Urothelium cell line (cell line): ENCODE data around the gene IDS.
"Not testable (repeated sequence)": the region's sequence is repeated elsewhere in the genome, so short reads cannot be mapped to it uniquely, and the experiment has no call there.

ENCODE experiments used
- DNase-seq: peaks from one replicate; pipeline ENCODE4 v3.0.0; 2011; ENCODE audit warnings: low spot score, mixed read lengths
- FAIRE-seq: peaks from 2 replicates; lab custom pipeline; 2011; peaks lifted over from hg19 to GRCh38; lab: Jason Lieb, UNC

The IDS gene

GRCh38 chrX:149502923-149503322 is 2.2 kb downstream of the IDS start:
- not testable (repeated sequence) for FAIRE-seq, DNase-seq

DNA sequence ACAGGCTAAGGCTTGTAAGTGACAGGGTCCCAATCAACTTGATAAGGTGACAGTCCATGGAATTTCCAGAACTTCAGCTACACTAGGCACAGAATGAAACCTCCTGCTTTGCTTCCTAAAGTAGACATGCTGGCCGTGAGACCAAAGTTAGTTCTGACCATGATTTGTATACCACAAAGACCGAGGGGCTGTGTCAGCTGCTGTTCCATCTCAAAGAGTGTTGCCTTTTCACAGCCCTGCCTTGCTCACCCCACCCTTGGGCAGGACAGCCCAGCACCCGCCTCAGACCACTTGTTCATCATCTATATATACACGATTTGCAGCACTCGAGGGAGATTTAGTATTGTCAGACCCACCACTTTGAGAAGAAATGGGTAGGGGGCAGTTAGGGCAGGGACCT is 5.3 kb downstream of the IDS start:
- no peak for FAIRE-seq
- DNase-seq: no peak

DNA sequence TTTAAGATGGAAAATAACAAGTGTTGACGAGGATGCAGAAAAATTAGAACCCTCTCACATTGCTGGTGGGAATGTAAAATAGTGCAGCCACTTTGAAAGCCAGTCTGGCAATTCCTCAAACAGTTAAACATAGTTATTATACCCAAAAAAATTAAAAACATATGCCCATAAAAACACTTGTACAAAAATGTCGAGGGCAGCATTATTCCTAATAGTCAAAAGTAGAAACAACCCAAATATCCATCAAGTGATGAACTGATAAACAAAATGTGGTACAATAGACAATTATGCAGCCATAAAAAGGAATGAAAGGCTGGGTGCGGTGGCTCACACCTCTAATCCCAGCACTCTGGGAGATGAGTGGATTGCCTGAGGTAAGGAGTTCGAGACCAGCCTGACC is 6.3 kb downstream of the IDS start:
- FAIRE-seq: no peak
- DNase-seq: no peak

DNA sequence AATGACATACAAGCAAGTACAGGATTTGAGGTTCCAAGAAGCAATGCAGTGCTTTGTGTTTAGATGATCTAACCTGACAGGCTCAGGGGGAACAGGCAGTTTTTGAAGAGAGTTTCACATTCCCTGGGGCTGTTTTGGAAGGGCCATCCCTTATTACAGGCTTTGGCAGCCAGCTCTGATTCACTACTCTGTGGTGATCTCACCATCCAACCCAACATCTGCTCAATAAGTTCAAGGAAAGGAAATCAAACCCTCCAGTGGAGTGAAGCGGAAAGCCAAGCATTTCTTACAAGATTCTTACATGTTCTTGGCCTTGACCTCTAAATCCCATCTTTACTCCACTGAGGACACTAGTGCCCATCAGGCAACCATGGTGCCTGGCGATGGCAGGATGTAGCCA is 7.5 kb downstream of the IDS start:
- FAIRE-seq: no peak
- DNase-seq: no peak

- DNase-seq: no peak
These were observed 8.1 kb downstream of the IDS start for GRCh38 chrX:149497054-149497453.

GRCh38 chrX:149495573-149496071 is 9.5 kb downstream of the IDS start:
- peak; percentile 57 for DNase-seq

More at GRCh38 chrX:149497054-149497453, 8.1 kb downstream of the IDS start:
- no peak for FAIRE-seq

DNA sequence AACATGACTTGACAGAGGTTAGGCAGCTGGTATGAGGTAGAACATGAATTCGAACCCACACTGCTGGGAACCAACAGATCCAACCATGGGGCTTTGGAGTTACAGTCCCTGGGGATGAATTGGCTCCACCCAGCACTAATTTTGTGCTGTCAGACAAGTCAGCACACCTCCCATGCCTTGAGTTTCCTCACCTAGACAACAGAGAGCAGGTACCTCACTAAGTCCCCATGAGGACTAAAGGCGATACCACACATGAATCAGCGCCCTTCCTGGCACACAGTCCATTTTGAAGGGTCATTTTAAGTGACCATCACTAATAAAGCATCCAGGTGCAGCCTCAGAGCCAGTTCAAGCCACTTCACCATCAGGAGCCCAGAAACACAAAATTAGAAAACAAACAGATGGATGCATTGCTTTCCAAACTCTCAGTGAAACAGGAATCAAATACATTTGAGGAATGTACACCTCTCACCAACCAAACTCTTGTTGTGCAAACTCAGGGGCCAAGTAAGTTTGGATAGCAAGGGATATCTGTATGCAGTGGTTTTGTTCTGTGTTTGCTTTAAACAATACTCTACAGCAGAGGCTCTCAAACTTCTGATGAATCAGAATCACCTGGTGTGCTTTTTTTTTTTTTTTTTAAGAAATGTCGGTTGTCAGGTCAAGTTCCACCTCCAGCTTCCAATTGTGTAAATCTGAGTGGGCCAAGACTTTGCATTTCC is 10.1 kb downstream of the IDS start:
- FAIRE-seq (no peak), DNase-seq (no peak)

More at GRCh38 chrX:149495573-149496071, 9.5 kb downstream of the IDS start:
- no peak for FAIRE-seq

DNA sequence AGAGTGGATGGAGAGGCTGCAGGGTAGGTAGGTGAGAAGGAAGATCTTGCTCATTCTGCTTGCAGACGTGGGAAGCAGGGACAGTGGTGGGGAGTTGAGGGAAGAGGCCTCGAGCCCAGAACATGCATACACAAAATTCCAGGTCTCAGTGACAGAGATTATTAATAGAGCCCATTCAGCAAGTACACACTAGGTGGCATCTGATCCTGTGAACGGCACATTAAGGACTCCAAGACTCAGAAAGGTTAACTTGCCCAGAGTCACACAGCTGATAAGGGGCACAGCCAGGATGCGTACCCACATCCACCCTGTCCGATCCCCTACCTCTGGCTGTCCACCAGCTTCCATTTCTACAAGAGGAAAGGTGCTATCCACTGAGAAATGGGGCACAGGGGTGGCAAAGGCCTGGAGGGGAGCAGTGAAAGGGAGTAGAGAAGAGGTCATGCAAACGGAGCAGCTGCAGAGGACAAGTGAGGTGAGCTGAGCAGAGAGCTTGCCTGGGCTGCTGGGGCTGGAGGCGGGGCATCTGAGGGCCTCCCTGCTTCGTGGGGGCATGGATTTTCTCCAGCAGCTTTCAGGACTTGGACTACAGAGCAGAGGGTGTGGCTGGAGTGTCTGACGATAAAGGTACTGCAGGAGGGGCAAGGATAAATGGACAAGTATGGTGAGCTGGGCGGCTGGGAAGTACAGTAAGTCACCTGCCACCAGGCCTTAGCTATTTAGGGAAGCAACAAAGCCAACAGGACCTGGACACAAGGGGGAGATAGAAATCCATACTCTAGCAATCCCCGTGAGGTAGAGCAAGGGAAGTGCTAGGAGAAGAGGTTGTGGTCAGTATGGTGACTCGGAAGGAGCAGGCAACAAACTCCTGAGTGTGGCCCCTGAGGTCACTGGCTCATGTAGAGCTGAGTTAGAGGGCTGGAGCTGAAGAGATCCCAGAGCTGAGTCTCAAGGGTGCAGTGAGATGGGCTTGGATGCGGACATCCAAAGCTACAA is 11.2 kb downstream of the IDS start:
- no peak for DNase-seq

DNA sequence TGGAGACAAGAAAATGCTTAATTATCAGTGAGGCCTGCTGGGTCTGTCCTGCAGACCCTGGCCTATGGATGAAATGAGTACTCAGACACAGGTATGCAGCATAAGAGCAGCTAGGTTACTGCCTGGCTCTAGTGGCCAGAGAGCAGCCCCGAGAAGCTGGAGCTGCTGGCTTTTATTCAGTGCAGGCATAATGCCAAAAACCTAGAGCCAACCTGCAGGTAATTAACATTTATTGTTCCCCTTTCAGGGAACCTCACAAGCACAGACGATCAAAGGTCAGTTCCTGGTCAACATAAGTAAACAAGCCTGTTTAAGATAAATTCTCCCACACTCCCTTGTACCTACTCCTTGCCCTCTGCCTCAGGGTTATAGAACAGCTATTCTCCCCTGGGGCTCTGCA is 13.3 kb downstream of the IDS start:
- DNase-seq (no peak), FAIRE-seq (no peak)

More for the DNA sequence above, 11.2 kb downstream of the IDS start:
- no peak for FAIRE-seq

DNA sequence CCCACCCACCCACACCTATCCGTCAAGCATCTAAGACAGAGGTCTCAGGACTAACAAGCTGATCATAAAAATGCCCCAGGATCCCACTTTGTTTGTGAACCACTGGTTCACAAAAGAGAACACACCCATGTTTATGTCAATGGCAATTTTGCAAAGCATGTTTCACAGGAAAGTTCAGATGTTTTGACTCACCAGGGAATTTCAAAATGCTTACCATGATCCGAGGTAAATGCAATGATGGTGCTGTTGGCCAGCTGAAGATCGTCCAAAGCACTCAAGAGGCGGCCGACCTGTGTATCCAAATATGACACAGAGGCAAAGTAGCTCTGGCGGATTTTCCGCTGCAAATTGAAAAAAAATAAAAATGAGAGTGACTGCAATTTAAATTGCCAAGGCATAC is 15.0 kb downstream of the IDS start:
- DNase-seq: no peak
- FAIRE-seq: no peak

DNA sequence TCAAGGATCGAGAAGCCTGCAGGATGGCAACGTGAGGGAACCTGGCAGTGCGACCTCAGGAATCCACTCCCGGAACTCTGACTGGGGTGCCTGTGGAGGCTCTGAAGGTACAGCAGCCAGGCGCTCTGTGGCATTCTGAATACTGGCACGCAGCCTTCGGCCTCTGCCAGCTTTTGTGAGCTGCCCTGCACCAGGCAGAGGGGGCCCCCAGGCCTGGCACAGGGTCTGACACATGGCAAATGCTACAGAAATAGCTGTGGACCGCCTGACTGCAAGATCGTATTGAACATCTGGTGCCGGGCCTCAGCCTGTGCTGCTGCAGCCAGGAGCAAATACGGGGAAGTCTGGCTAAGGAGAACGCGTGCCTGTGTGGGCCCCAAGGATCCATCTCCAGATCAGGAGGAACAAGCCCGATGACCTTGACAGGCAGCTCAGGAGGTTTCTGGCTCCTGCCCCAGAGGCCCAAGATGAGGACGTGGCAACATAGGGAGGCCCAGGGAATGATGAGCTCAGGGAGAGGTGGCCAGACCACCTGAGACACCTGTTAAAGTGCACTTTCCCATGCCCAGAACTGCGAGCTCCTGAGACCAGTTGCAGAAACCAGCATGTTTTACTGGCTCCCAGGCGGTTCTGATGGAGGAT is 16.6 kb downstream of the IDS start:
- not testable (repeated sequence) for DNase-seq, FAIRE-seq

DNA sequence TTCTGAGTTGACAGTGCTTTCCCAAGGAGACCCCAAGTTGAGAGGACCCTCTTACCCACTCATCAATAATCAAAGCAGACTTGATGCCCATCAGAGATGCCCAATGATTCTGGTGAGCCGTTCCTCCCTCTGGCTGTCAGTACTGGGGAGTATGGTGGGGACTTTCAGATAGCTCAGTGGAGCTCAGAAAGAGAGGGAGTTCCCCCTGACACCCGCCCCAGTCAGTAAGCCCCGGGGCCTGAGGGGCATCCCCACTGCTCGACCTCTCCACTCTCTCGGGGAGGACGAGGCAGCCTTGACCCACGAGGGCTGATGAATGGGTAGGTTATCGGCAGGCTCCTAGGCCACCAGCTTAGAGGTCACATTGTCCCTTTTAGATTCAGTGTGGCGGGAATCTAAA is 17.1 kb downstream of the IDS start:
- not testable (repeated sequence) for DNase-seq, FAIRE-seq

DNA sequence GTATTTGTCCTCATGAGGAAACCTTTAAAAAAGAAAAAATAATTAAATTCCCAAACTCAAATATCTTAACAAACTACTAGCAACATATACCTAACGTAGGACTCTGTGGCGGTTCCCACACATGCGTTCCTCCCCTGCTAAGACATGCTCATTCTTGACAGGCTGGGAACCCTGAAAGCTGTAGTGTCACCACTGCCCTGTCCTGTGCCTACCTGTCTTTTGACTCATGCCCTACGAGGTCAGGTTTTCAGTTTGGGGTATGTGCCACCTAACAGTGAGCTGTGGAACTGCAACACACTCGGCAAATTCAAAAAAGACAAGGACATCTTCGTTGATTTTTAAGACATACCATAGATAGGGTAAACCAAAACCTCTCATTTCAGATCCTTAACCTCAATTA is 17.8 kb downstream of the IDS start:
- no peak for DNase-seq
- FAIRE-seq: no peak

DNA sequence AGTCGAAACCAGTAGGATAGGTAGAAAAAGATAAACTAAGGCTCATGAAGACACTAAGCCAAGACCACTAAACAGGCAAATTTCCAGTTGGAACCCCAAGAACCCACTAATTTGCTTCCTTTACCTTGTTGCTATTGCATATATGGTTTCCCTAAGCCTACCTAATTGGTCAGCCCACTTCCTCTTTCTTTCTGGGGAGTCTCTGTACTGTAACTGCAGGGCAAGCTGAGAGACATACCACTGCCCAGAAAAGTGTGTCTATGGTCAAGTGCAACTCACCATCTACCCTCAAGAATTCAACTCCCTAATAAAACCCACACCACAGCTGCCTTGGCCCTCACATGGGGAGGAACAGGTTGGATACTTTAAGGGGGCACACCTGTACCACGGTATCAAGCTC is 28.6 kb downstream of the IDS start:
- DNase-seq (no peak), FAIRE-seq (no peak)

DNA sequence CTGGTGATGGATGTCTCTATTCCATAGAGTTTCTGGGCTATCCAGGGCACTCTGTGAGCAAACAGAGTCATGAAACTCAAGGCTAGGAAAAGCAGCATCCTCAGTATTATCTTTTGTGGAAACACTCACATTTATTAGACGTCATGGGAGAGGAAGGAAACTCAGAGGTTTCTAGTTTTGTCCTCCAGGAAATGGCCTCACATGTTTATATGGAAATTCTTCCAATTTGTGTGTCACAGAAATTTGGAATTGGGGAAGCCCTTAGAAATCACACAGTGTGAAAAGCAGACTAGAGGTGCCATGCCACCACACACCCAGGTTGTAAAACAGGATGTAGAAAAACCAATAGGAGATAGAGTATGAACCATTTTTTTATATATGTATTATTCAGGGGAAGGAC is 31.1 kb downstream of the IDS start:
- DNase-seq (no peak), FAIRE-seq (no peak)

DNA sequence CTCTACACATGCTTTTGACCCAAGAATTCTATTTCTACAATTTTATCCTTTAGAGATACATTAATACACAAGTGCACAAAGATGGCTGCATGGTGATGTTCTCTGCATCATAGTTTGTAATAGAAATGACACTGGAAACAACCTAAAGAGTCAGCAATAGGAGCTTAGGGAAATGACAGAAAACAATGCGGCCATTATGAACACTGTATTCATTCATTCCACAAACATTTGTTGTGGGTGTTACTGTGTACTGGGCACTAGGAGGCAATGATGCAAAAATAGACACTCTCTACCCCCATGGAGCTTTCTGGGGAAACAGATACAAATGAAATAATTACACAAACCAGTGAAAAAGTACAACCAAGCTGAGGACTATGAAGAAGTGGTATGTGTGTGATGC is 32.0 kb downstream of the IDS start:
- FAIRE-seq (no peak), DNase-seq (no peak)

DNA sequence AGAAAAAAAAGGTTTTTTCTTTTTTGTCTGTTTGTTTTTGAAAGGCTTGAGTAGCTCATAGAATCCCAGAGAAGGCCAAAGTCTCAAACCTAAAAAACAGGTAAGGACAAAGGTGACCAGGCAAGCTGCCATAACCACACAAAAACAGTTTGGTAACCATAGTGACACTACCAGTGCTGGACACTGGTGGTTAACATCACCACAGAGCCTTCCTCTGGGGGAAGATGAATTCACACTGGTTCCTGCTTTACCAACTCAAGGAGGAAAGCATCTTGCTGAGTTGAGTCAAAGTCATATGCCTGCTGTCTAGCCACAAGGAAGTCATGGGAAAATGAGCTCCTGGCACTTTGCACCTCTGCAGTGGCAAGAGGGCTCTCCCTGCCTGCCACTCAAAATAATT is 32.5 kb downstream of the IDS start:
- DNase-seq (no peak), FAIRE-seq (no peak)

DNA sequence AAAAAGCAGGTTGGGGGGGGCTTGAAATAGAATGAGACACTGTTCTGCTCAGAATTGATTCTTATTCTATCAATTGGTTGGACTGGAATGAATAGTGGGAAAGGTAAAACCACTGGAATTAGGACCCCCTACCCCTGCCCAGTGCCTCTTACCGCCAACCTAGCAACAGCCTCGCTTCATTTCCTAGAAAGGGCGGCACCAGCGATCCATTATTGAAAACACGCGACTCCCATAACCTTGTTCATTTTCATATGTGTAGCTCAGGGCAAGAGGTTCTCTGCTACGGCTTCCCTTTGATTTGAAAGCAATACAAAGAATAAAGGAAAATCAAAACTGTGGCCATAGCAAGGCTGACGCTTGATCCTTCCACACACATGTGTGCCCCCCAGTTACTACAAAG is 33.7 kb downstream of the IDS start:
- no peak for FAIRE-seq
- no peak for DNase-seq

GRCh38 chrX:149470955-149471354 is 34.2 kb downstream of the IDS start:
- no peak for FAIRE-seq
- peak; percentile 57 for DNase-seq

DNA sequence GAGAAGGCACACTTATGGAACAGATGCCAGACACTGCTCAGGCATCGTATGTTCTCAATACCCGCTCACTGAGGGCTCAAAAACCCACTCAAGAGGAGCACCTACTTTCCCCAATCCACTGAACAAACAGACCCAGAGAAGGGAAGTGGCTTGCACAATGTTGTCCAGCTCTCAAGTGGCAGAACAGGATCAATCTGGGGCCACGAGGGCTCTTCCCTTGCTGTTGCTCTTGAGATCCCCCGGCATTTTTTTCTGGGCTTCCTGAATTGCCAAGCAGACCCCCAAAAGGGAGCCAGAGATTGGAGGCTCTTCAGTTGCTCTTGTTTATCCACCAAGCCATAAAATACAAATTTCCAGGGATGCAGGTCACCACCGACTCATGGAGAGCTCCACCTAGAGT is 35.7 kb downstream of the IDS start:
- no peak for FAIRE-seq
- no peak for DNase-seq

DNA sequence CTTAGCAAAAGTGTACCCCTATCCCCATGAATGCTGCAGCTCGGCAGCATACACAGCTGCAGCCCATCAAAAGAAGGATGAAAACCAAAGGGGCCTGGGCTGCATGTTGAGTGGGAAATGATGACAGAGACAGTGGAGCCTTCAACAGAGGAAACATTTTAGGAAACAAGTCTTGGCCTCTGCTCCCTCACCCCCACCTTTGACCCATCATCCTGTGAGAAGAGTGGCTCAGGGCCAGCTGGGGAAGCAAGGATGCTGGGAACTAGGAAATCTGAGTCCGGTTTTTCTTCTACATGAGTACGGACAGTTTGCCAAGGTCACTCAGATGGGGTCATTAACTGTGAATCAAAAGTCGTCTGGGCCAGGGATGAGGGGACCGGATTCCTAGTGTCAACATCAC is 37.2 kb downstream of the IDS start:
- DNase-seq (no peak), FAIRE-seq (no peak)
